ENCODE results near the gene LYZ. TPM values are rescaled to one million over a fixed set of nuclear protein-coding genes. Genes with fewer than 3 reads are reported as not detected.

The LYZ gene
- total RNA-seq, 2 experiments from 2014 or later = 71.4 to 72.9 TPM

DNA sequence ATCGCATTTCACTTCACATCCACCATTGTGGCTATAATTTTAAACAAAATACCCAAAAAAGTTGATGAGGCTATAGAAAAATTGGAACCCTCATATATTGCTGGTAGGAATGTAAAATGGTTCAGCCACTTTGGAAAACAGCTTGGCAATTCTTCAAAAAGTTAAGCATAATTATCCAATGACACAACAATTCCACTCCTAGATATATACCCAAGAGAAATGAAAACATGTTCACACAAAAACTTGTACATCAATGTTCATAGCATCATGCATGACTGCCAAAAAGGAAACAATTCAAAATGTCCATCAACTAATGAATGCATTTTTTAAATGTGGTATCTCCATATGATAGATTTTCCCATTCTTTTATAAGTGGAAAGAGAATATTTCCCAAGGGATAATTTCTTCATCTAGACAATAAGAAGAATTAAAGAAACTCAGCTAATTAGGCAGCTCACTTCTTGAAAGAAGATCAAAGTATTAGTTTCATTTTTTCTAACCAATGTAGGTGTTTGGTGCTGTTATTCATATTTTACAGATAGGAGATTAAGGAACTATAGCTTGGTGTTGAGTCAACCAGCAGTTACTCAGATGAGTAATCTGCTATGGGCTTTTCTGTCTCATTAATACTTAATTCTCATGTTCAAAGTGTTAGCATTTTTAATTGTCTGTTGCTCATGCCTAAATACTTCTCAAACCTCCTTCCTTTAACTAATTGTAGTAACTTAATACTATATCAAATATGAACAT is 44.2 kb downstream of the LYZ start:
- Histone ChIP-seq H3K27ac (ENCODE audit: low read depth in 1 of 2, low read length in 2 of 2) (no peak overlapping the region), H3K4me1 (ENCODE audit: insufficient read depth, low read length) (no peaks in the 10 kb centered on the region), H3K4me3 (ENCODE audit: low read length) (no peak overlapping the region), H3K9me3 (ENCODE audit: control insufficient read depth in 1 of 2, insufficient read depth in 1 of 2, low read length in 2 of 2) (peaks cover 0 to 6% of the 10 kb centered on the region in 2 experiments), H3K27me3 (ENCODE audit: control insufficient read depth in 1 of 2, insufficient read depth in 2 of 2, low read length in 2 of 2) (no peaks in the 10 kb centered on the region), H3K36me3 (ENCODE audit: insufficient read depth, low read length) (peaks cover 22% of the 10 kb centered on the region)
- H3K36me3 Mint-ChIP-seq (ENCODE audit: low read depth) = peaks cover 75% of the 10 kb centered on the region
- POLR2A ChIA-PET = no interaction called here
- no peak overlapping the region for H3K27ac Mint-ChIP-seq
- no peak for ATAC-seq (ENCODE audit: poor library complexity)
- no peaks in the 10 kb centered on the region for H3K4me1 Mint-ChIP-seq (ENCODE audit: low read depth)
- CTCF ChIA-PET = no interaction called here
- no peak overlapping the region for H3K4me3 Mint-ChIP-seq
- intact Hi-C loops (cut with DNase I, micrococcal nuclease) = no loop called here
- no peaks in the 10 kb centered on the region for H3K27me3 Mint-ChIP-seq
- TF ChIP-seq, protein P1, sequence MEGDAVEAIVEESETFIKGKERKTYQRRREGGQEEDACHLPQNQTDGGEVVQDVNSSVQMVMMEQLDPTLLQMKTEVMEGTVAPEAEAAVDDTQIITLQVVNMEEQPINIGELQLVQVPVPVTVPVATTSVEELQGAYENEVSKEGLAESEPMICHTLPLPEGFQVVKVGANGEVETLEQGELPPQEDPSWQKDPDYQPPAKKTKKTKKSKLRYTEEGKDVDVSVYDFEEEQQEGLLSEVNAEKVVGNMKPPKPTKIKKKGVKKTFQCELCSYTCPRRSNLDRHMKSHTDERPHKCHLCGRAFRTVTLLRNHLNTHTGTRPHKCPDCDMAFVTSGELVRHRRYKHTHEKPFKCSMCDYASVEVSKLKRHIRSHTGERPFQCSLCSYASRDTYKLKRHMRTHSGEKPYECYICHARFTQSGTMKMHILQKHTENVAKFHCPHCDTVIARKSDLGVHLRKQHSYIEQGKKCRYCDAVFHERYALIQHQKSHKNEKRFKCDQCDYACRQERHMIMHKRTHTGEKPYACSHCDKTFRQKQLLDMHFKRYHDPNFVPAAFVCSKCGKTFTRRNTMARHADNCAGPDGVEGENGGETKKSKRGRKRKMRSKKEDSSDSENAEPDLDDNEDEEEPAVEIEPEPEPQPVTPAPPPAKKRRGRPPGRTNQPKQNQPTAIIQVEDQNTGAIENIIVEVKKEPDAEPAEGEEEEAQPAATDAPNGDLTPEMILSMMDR (IDR thresholded peaks at IDR 0.05) = no peak
- DNase-seq = no peak
- peaks cover 4% of the 10 kb centered on the region for H3K9me3 Mint-ChIP-seq

DNA sequence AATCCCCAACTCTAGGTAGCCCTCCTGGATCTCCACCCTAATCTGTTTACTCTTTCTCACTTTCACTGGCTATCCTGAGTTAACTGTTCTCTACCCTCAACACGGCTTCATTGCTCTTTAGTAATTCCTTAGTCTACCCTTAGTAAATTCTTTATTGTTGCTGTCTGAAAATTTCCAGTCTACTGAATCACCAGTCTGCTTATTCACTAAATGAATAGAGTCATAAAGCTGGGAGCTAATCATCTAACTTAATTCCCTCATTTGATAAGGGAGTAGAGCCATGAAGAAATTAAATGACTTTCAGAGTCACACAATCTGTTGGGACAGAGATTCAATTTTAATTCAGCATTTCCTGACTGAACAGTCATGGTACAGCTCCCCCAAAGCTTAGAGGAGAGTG is 47.9 kb downstream of the LYZ start:
- Mint-ChIP-seq H3K27ac (no peak overlapping the region), H3K36me3 (ENCODE audit: low read depth) (peaks cover 59% of the 10 kb centered on the region), H3K4me1 (ENCODE audit: low read depth) (no peaks in the 10 kb centered on the region), H3K9me3 (peaks cover 4% of the 10 kb centered on the region), H3K4me3 (no peak overlapping the region), H3K27me3 (no peaks in the 10 kb centered on the region)
- Histone ChIP-seq H3K27me3 (ENCODE audit: control insufficient read depth in 1 of 2, insufficient read depth in 2 of 2, low read length in 2 of 2) (no peaks in the 10 kb centered on the region), H3K4me3 (ENCODE audit: low read length) (no peak overlapping the region), H3K36me3 (ENCODE audit: insufficient read depth, low read length) (peaks cover 13% of the 10 kb centered on the region), H3K9me3 (ENCODE audit: control insufficient read depth in 1 of 2, insufficient read depth in 1 of 2, low read length in 2 of 2) (peaks cover 0 to 6% of the 10 kb centered on the region in 2 experiments), H3K4me1 (ENCODE audit: insufficient read depth, low read length) (no peaks in the 10 kb centered on the region), H3K27ac (ENCODE audit: low read depth in 1 of 2, low read length in 2 of 2) (no peak overlapping the region)
- ChIA-PET POLR2A (no interaction called here), CTCF (no interaction called here)
- DNase-seq (no peak), ATAC-seq (ENCODE audit: poor library complexity) (no peak)
- TF ChIP-seq, protein P1 (IDR thresholded peaks at IDR 0.05) = no peak
- intact Hi-C loops (cut with DNase I, micrococcal nuclease) = no loop called here

DNA sequence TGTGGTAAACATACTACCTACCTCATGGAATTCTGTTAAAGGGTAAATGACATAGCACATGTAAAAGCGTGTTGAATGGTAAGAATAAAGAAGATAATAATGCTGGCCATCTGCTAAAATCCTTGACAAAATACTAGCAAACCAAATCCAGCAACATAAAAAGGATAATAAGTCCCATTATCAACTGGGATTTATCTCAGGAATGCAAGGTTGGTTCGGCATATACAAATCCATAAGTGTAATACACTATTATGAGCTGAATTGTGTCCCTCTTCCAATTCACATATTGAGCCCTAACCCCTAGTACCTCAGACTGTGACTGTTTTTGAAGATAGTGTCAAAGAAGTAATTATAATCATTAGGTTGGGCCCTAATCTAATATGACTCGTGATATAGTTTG is 48.8 kb downstream of the LYZ start:
- no peak overlapping the region for H3K27ac ChIP-seq (ENCODE audit: low read depth in 1 of 2, low read length in 2 of 2)
- no peaks in the 10 kb centered on the region for H3K27me3 ChIP-seq (ENCODE audit: control insufficient read depth in 1 of 2, insufficient read depth in 2 of 2, low read length in 2 of 2)
- CTCF ChIA-PET = no interaction called here
- H3K4me3 Mint-ChIP-seq = no peak overlapping the region
- peaks cover 9% of the 10 kb centered on the region for H3K36me3 ChIP-seq (ENCODE audit: insufficient read depth, low read length)
- ATAC-seq (ENCODE audit: poor library complexity) (no peak), DNase-seq (no peak)
- no peaks in the 10 kb centered on the region for H3K4me1 Mint-ChIP-seq (ENCODE audit: low read depth)
- intact Hi-C loops (cut with DNase I, micrococcal nuclease) = no loop called here
- H3K9me3 ChIP-seq (ENCODE audit: control insufficient read depth in 1 of 2, insufficient read depth in 1 of 2, low read length in 2 of 2) = peaks cover 0 to 6% of the 10 kb centered on the region in 2 experiments
- POLR2A ChIA-PET = no interaction called here
- TF ChIP-seq, protein P1 (IDR thresholded peaks at IDR 0.05) = no peak
- H3K4me3 ChIP-seq (ENCODE audit: low read length) = no peak overlapping the region
- H3K27me3 Mint-ChIP-seq = no peaks in the 10 kb centered on the region
- peaks cover 51% of the 10 kb centered on the region for H3K36me3 Mint-ChIP-seq (ENCODE audit: low read depth)
- no peak overlapping the region for H3K27ac Mint-ChIP-seq
- no peaks in the 10 kb centered on the region for H3K4me1 ChIP-seq (ENCODE audit: insufficient read depth, low read length)
- H3K9me3 Mint-ChIP-seq = peaks cover 4% of the 10 kb centered on the region
